Fibroblast of lung (primary cell): ENCODE results near the gene CABLES1. TPM values are rescaled to one million over a fixed set of nuclear protein-coding genes. Genes with fewer than 3 reads are reported as not detected.

ENCODE experiments used
- DNase-seq, 2 donors: peaks; one replicate each; pipeline versions ENCODE4 v3.0.0 to v3.0.0-alpha.2; 2010; ENCODE audit warnings: low read depth in 2 of 2
- H2AFZ ChIP-seq: 2 replicates; pipeline ENCODE4 v1.5.1; 2012; ENCODE audit warnings: low read length, control low read depth, inconsistent platforms
- H3K27ac ChIP-seq: 2 replicates; pipeline ENCODE4 v1.5.1; 2011; ENCODE audit warnings: low read length, control low read depth; ENCODE audit not compliant: insufficient read depth
- H3K27me3 ChIP-seq: 2 replicates; pipeline ENCODE4 v1.5.1; 2011; ENCODE audit warnings: mild to moderate bottlenecking, low read length; ENCODE audit not compliant: control insufficient read depth, insufficient read depth
- H3K36me3 ChIP-seq: 2 replicates; pipeline ENCODE4 v1.5.1; 2011; ENCODE audit warnings: low read length; ENCODE audit not compliant: control insufficient read depth, insufficient read depth
- H3K4me1 ChIP-seq: 2 replicates; pipeline ENCODE4 v1.5.1; 2011; ENCODE audit warnings: low read length; ENCODE audit not compliant: control insufficient read depth, insufficient read depth; ENCODE audit errors: extremely low read depth
- H3K4me2 ChIP-seq: 2 replicates; pipeline ENCODE4 v1.5.1; 2011; ENCODE audit warnings: low read length, control low read depth; ENCODE audit not compliant: insufficient read depth; ENCODE audit errors: extremely low read depth
- H3K4me3 ChIP-seq, 4 experiments: fragments of 200-600 bp in 1 of 4; sonication (generic) in 1 of 4; replicated peaks in 1 of 4; 2 replicates each; pipeline ENCODE4 v1.5.1; 2011 to 2016; ENCODE audit warnings: low read length in 4 of 4, low read depth in 3 of 4, mild to moderate bottlenecking in 3 of 4, control low read depth in 2 of 4, inconsistent platforms in 1 of 4, mixed read lengths in 1 of 4; ENCODE audit not compliant: insufficient read depth in 1 of 4; ENCODE audit errors: control extremely low read depth in 1 of 4
- H3K79me2 ChIP-seq: 2 replicates; pipeline ENCODE4 v1.5.1; 2012; ENCODE audit warnings: mild to moderate bottlenecking, low read length, inconsistent platforms; ENCODE audit not compliant: control insufficient read depth, insufficient read depth
- H3K9ac ChIP-seq: 2 replicates; pipeline ENCODE4 v1.5.1; 2011; ENCODE audit warnings: mild to moderate bottlenecking, low read length, control low read depth; ENCODE audit not compliant: insufficient read depth
- H3K9me3 ChIP-seq: 2 replicates; pipeline ENCODE4 v1.5.1; 2012; ENCODE audit warnings: low read depth, low read length; ENCODE audit not compliant: control insufficient read depth, insufficient read depth
- H4K20me1 ChIP-seq: 2 replicates; pipeline ENCODE4 v1.5.1; 2011; ENCODE audit warnings: low read length; ENCODE audit not compliant: control insufficient read depth, insufficient read depth; ENCODE audit errors: extremely low read depth
- CTCF ChIP-seq, 2 donors: IDR thresholded peaks in 1 of 2; conservative IDR thresholded peaks in 1 of 2; 1 replicate in 1 of 2; 2 replicates in 1 of 2; pipeline ENCODE4 v1.5.1; 2011 to 2012; ENCODE audit warnings: low read length in 2 of 2, control low read depth in 1 of 2, inconsistent platforms in 1 of 2, low read depth in 1 of 2, mild to moderate bottlenecking in 1 of 2
- EZH2 ChIP-seq: IDR thresholded peaks from 2 replicates; pipeline ENCODE4 v1.5.1; 2012; ENCODE audit warnings: low read length, control low read depth, mild to moderate bottlenecking; ENCODE audit errors: missing control alignments
- polyA plus RNA-seq, 2 donors: library from polyadenylated mRNA; depleted of rRNA in 1 of 2; stranded (reverse) in 1 of 2; unstranded in 1 of 2; fragments of >200 nt; gene quantifications; 2 replicates each; pipeline ENCODE4 v1.2.1, GENCODE V29; 2011 to 2012; ENCODE audit warnings: missing spikeins in 1 of 2
- total RNA-seq: library from RNA; depleted of rRNA; stranded (reverse); fragments of >200 nt; gene quantifications from 2 replicates; pipeline ENCODE4 v1.2.1, GENCODE V29; 2014

Gene CABLES1
- total and polyA plus RNA-seq, 2 donors (not counting 1 experiment from before 2014, with no cell fraction given) = 5.1 to 11.4 TPM

GRCh38 chr18:23291456-23292205 is 156.3 kb downstream of the CABLES1 start:
- peaks cover 5% of the 10 kb centered on the region for H3K4me1 ChIP-seq
- peak overlapping the region; percentile 2 for H3K4me2 ChIP-seq
- no peak overlapping the region for H3K27ac ChIP-seq
- no peaks in the 10 kb centered on the region for H3K36me3 ChIP-seq
- TF ChIP-seq EZH2 (no peak), CTCF (conservative IDR thresholded peaks at IDR 0.05 in 1 of 2, IDR thresholded peaks at IDR 0.05 in 1 of 2; ENCODE audit: low read depth in 1 of 2, low read length in 2 of 2) (no peak)
- no peaks in the 10 kb centered on the region for H3K9me3 ChIP-seq
- H3K79me2 ChIP-seq = no peaks in the 10 kb centered on the region
- no peak overlapping the region for H3K4me3 ChIP-seq
- peak; percentile 63 to 93 for DNase-seq
- no peaks in the 10 kb centered on the region for H3K27me3 ChIP-seq
- no peaks in the 10 kb centered on the region for H4K20me1 ChIP-seq
- H2AFZ ChIP-seq = no peak overlapping the region
- no peak overlapping the region for H3K9ac ChIP-seq

- no peaks in the 10 kb centered on the region for H4K20me1 ChIP-seq
- DNase-seq = no peak
- H3K36me3 ChIP-seq = no peaks in the 10 kb centered on the region
- H3K4me2 ChIP-seq = no peak overlapping the region
- H3K27ac ChIP-seq = no peak overlapping the region
- H3K4me1 ChIP-seq = peaks cover 8% of the 10 kb centered on the region
- no peaks in the 10 kb centered on the region for H3K79me2 ChIP-seq
- TF ChIP-seq CTCF (conservative IDR thresholded peaks at IDR 0.05 in 1 of 2, IDR thresholded peaks at IDR 0.05 in 1 of 2; ENCODE audit: low read depth in 1 of 2, low read length in 2 of 2) = no peak
- no peak for TF ChIP-seq EZH2
- no peak overlapping the region for H2AFZ ChIP-seq
- no peaks in the 10 kb centered on the region for H3K9me3 ChIP-seq
- no peak overlapping the region for H3K4me3 ChIP-seq
- H3K27me3 ChIP-seq = no peaks in the 10 kb centered on the region
- no peak overlapping the region for H3K9ac ChIP-seq
These were observed 165.0 kb downstream of the CABLES1 start for GRCh38 chr18:23300231-23300805.

GRCh38 chr18:23301972-23302371 is 166.7 kb downstream of the CABLES1 start:
- DNase-seq = no peak
- TF ChIP-seq EZH2 = no peak
- no peak for TF ChIP-seq CTCF (conservative IDR thresholded peaks at IDR 0.05 in 1 of 2, IDR thresholded peaks at IDR 0.05 in 1 of 2; ENCODE audit: low read depth in 1 of 2, low read length in 2 of 2)
- Histone ChIP-seq H3K9me3 (no peaks in the 10 kb centered on the region), H3K36me3 (no peaks in the 10 kb centered on the region), H3K79me2 (no peaks in the 10 kb centered on the region), H4K20me1 (no peaks in the 10 kb centered on the region), H2AFZ (no peak overlapping the region), H3K4me1 (peaks cover 8% of the 10 kb centered on the region), H3K4me3 (no peak overlapping the region), H3K27me3 (no peaks in the 10 kb centered on the region), H3K4me2 (no peak overlapping the region), H3K9ac (no peak overlapping the region), H3K27ac (no peak overlapping the region)
